Measurements from ENCODE around the gene OR2M4. TPM values are rescaled to one million over a fixed set of nuclear protein-coding genes. Genes with fewer than 3 reads are reported as not detected.

OR2M4 gene
- total and polyA plus RNA-seq, 2 experiments from 2014 or later: not detected

DNA sequence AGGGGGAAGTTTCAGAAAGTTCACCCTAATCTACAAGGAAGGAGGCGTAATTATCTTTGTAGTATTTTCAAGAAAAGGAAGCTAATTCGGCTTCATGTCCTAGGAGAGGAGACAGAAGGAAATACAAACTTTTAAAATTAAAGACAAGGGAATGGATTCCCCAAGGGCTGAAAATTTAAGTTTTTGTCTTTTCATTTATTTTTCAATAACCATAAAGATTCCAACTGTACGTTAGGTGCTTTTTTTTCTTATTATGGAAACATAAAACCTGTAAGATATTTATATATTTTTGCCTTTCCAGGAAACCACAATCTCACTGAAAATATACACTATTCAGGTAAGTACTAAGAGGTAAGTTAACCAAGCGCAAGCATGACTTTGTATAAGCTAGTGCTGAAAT lies 34.3 kb upstream of the OR2M4 start, which contains the start of gene OR2M3:
TSS of gene OR2M3 (plus strand) at position 301 of the 400 bp plus-strand sequence. CDS start 5,803 bp downstream, outside the sequence.
- no peaks in the 10 kb centered on the region for H3K79me2 ChIP-seq (ENCODE audit: insufficient read depth)
- H3K27me3 ChIP-seq (replicated peaks; ENCODE audit: insufficient read depth): no peaks in the 10 kb centered on the region
- in situ Hi-C loops (cut with MboI): no loop called here
- TF ChIP-seq EZH2phosphoT487 (IDR thresholded peaks at IDR 0.05; ENCODE audit: insufficient read depth, low read depth) (no peak), EZH2 (IDR thresholded peaks at IDR 0.05; ENCODE audit: insufficient read depth, poor library complexity, severe bottlenecking) (no peak)
- no peaks in the 10 kb centered on the region for H3K9me3 ChIP-seq (ENCODE audit: low read depth)
- H2AFZ ChIP-seq: no peak within 1 kb of the TSS
- no peaks in the 10 kb centered on the region for H3K9me2 ChIP-seq (ENCODE audit: insufficient read depth)
- H3F3A ChIP-seq (ENCODE audit: insufficient read depth): no peaks in the 10 kb centered on the region
- no peaks in the 10 kb centered on the region for H3K4me1 ChIP-seq (ENCODE audit: insufficient read depth)
- no peak within 1 kb of the TSS for H3K4me2 ChIP-seq (ENCODE audit: unreplicated experiment)
- 7 to 9% methylated on average over 4 of the region's 4 CpGs for WGBS, 2 experiments (ENCODE audit: low coverage in 1 of 2, low lambda C conversion rate in 2 of 2, missing lambda C conversion rate in 2 of 2)
- H3K27ac ChIP-seq: no peak within 1 kb of the TSS
- H3K9ac ChIP-seq: no peak within 1 kb of the TSS
- no peak within 1 kb of the TSS for H3K4me3 ChIP-seq
- no peaks in the 10 kb centered on the region for H3K36me3 ChIP-seq (ENCODE audit: low read depth)
- DNase-seq: no peak
- H4K20me1 ChIP-seq (ENCODE audit: insufficient read depth): no peaks in the 10 kb centered on the region

DNA sequence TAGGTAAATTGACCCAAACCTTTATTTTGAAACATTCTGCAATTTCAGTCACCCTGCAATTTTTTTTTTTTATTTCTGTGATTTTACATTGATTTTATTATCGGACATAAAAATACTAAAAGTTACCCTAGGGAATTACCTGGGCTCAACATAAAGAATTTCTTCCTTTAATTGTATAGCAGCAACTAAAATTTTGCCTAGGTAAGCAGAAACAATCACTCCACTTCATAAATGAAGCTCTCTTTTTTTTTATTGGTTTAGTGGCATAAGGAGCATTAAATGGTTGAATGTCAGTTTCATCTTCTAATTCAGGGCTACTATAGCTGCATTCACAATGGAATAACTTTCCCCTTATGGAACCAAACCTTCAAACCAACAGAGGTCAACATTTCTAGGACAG lies 15.3 kb upstream of the OR2M4 start:
- no peaks in the 10 kb centered on the region for H3K9me2 ChIP-seq (ENCODE audit: insufficient read depth)
- WGBS, 2 experiments (ENCODE audit: low coverage in 1 of 2, low lambda C conversion rate in 2 of 2, missing lambda C conversion rate in 2 of 2): 61 to 63% methylated on average over 1 of the region's 1 CpG
- in situ Hi-C loops (cut with MboI): no loop called here
- no peaks in the 10 kb centered on the region for H3K4me1 ChIP-seq (ENCODE audit: insufficient read depth)
- no peaks in the 10 kb centered on the region for H4K20me1 ChIP-seq (ENCODE audit: insufficient read depth)
- H3K4me2 ChIP-seq (ENCODE audit: unreplicated experiment): no peak overlapping the region
- no peaks in the 10 kb centered on the region for H3K36me3 ChIP-seq (ENCODE audit: low read depth)
- no peak overlapping the region for H3K4me3 ChIP-seq
- H3K79me2 ChIP-seq (ENCODE audit: insufficient read depth): no peaks in the 10 kb centered on the region
- TF ChIP-seq EZH2phosphoT487 (IDR thresholded peaks at IDR 0.05; ENCODE audit: insufficient read depth, low read depth) (no peak), EZH2 (IDR thresholded peaks at IDR 0.05; ENCODE audit: insufficient read depth, poor library complexity, severe bottlenecking) (no peak)
- H2AFZ ChIP-seq: no peak overlapping the region
- H3K9ac ChIP-seq: no peak overlapping the region
- no peaks in the 10 kb centered on the region for H3K9me3 ChIP-seq (ENCODE audit: low read depth)
- DNase-seq: no peak
- H3F3A ChIP-seq (ENCODE audit: insufficient read depth): no peaks in the 10 kb centered on the region
- no peaks in the 10 kb centered on the region for H3K27me3 ChIP-seq (replicated peaks; ENCODE audit: insufficient read depth)
- H3K27ac ChIP-seq: no peak overlapping the region

DNA sequence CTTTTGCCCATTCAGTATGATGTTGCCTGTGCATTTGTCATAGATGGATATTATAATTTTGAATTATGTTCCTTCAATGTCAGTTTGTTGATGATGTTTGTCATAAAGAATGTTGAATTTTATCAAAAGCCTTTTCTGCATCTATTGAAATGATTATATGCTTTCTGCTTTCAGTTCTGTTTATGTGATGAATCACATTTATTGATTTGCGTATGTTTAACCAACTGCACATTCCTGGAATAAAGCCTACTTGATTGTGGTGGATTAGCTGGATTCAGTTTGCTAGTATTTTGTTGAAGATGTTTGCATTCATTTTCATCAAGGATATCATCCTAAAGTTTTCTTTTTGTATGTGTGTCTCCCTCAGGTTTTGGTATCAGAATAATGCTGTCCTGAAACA lies 5.7 kb upstream of the OR2M4 start:
- H3K79me2 ChIP-seq (ENCODE audit: insufficient read depth): no peaks in the 10 kb centered on the region

DNA sequence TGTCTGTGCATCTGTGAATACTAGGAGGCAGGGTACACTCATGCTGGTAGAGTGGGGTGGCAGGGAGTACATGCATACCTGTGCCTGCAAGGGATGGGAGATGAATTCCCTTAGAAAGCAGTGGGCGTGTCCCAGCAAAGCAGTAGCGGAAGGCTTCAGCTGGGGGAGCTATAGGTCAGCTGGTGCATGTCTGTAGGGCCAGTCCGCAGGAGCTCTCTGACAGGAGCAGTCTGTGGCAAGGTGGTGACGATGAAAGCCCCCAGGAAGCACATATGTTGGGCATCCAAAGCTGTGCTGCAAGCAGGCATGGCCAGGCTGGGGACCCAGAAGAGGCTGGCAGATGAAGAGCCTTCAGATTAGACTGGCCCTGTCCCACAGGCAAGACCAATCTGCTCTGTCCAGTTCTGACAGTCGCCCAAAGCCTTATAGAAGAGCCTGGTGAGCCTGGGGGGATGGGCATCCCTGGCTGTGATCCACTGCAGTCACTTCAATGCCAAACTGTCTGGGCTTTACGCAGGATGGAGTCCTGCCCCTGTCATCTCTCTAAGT lies 1.8 kb upstream of the OR2M4 start:
- H3K4me2 ChIP-seq (ENCODE audit: unreplicated experiment): no peak overlapping the region
- H3K9ac ChIP-seq: no peak overlapping the region
- no peak for DNase-seq
- H3K27me3 ChIP-seq (replicated peaks; ENCODE audit: insufficient read depth): no peaks in the 10 kb centered on the region
- H3K9me2 ChIP-seq (ENCODE audit: insufficient read depth): no peaks in the 10 kb centered on the region
- H3K36me3 ChIP-seq (ENCODE audit: low read depth): no peaks in the 10 kb centered on the region
- TF ChIP-seq EZH2 (IDR thresholded peaks at IDR 0.05; ENCODE audit: insufficient read depth, poor library complexity, severe bottlenecking) (no peak), EZH2phosphoT487 (IDR thresholded peaks at IDR 0.05; ENCODE audit: insufficient read depth, low read depth) (no peak)
- H3K27ac ChIP-seq: no peak overlapping the region
- no peak overlapping the region for H2AFZ ChIP-seq
- WGBS, 2 experiments (ENCODE audit: low coverage in 1 of 2, low lambda C conversion rate in 2 of 2, missing lambda C conversion rate in 2 of 2): 20 to 23% methylated on average over 6 of the region's 6 CpGs
- in situ Hi-C loops (cut with MboI): no loop called here
- no peaks in the 10 kb centered on the region for H3K4me1 ChIP-seq (ENCODE audit: insufficient read depth)
- no peak overlapping the region for H3K4me3 ChIP-seq
- H3K9me3 ChIP-seq (ENCODE audit: low read depth): no peaks in the 10 kb centered on the region
- no peaks in the 10 kb centered on the region for H4K20me1 ChIP-seq (ENCODE audit: insufficient read depth)
- no peaks in the 10 kb centered on the region for H3K79me2 ChIP-seq (ENCODE audit: insufficient read depth)
- no peaks in the 10 kb centered on the region for H3F3A ChIP-seq (ENCODE audit: insufficient read depth)

More for the DNA sequence above, 5.7 kb upstream of the OR2M4 start:
- no peaks in the 10 kb centered on the region for H3F3A ChIP-seq (ENCODE audit: insufficient read depth)
- in situ Hi-C loops (cut with MboI): no loop called here
- no peaks in the 10 kb centered on the region for H3K9me2 ChIP-seq (ENCODE audit: insufficient read depth)
- no peaks in the 10 kb centered on the region for H3K36me3 ChIP-seq (ENCODE audit: low read depth)
- H3K27me3 ChIP-seq (replicated peaks; ENCODE audit: insufficient read depth): no peaks in the 10 kb centered on the region
- H3K4me1 ChIP-seq (ENCODE audit: insufficient read depth): no peaks in the 10 kb centered on the region
- TF ChIP-seq EZH2 (IDR thresholded peaks at IDR 0.05; ENCODE audit: insufficient read depth, poor library complexity, severe bottlenecking) (no peak), EZH2phosphoT487 (IDR thresholded peaks at IDR 0.05; ENCODE audit: insufficient read depth, low read depth) (no peak)
- no peak overlapping the region for H3K4me2 ChIP-seq (ENCODE audit: unreplicated experiment)
- WGBS, 2 experiments (ENCODE audit: low coverage in 1 of 2, low lambda C conversion rate in 2 of 2, missing lambda C conversion rate in 2 of 2): 16 to 33% methylated on average over 1 of the region's 1 CpG
- H4K20me1 ChIP-seq (ENCODE audit: insufficient read depth): no peaks in the 10 kb centered on the region
- H2AFZ ChIP-seq: no peak overlapping the region
- DNase-seq: no peak
- no peak overlapping the region for H3K9ac ChIP-seq
- no peak overlapping the region for H3K4me3 ChIP-seq
- no peaks in the 10 kb centered on the region for H3K9me3 ChIP-seq (ENCODE audit: low read depth)
- no peak overlapping the region for H3K27ac ChIP-seq
